ENCODE data around the gene IKZF5. TPM values are rescaled to one million over a fixed set of nuclear protein-coding genes. Genes with fewer than 3 reads are reported as not detected.
A peak's percentile ranks its signal among the peaks of the same experiment; 100 is the strongest.

IKZF5 gene
- total and polyA plus RNA-seq, 3 experiments from 2014 or later: 14.8 to 23.9 (median 20.3) TPM

- ChIA-PET POLR2A (no interaction called here), CTCF (interaction anchor here (1.0 to 1.8 kb wide), 2 partner anchors 16 to 19 kb away, joined by 5 to 8 read pairs; partner anchors contain the start of gene PSTK)
- H3K27ac Mint-ChIP-seq: peak overlapping the region in 1 of 8 donors; percentile 43
- H3K9me3 Mint-ChIP-seq: no peaks in the 10 kb centered on the region
- Histone ChIP-seq H3K9me3 (ENCODE audit: low read length) (no peaks in the 10 kb centered on the region), H3K36me3 (ENCODE audit: insufficient read depth, low read length) (peaks cover 25% of the 10 kb centered on the region), H3K4me3 (ENCODE audit: low read length) (no peak overlapping the region), H3K27ac (ENCODE audit: low read depth, low read length) (no peak overlapping the region), H3K4me1 (ENCODE audit: insufficient read depth, low read length) (peaks cover 14% of the 10 kb centered on the region), H3K27me3 (ENCODE audit: insufficient read depth, low read length, poor library complexity, severe bottlenecking) (no peaks in the 10 kb centered on the region)
- H3K36me3 Mint-ChIP-seq: peaks cover 0 to 64% (median 20%) of the 10 kb centered on the region in 3 donors
- H3K27me3 Mint-ChIP-seq: no peaks in the 10 kb centered on the region
- no peak for DNase-seq
- H3K4me1 Mint-ChIP-seq: peaks cover 41 to 57% (median 55%) of the 10 kb centered on the region in 3 donors
- H3K4me3 Mint-ChIP-seq: no peak overlapping the region
These were observed 9.7 kb downstream of the IKZF5 start for GRCh38 chr10:122998934-122999333.

- H3K27ac Mint-ChIP-seq: peak overlapping the region in 1 of 8 donors; percentile 17
- Histone ChIP-seq H3K9me3 (ENCODE audit: low read length) (no peaks in the 10 kb centered on the region), H3K36me3 (ENCODE audit: insufficient read depth, low read length) (peaks cover 28% of the 10 kb centered on the region), H3K4me3 (ENCODE audit: low read length) (no peak overlapping the region), H3K27ac (ENCODE audit: low read depth, low read length) (no peak overlapping the region), H3K27me3 (ENCODE audit: insufficient read depth, low read length, poor library complexity, severe bottlenecking) (no peaks in the 10 kb centered on the region), H3K4me1 (ENCODE audit: insufficient read depth, low read length) (peaks cover 12% of the 10 kb centered on the region)
- H3K4me1 Mint-ChIP-seq: peaks cover 36 to 52% (median 50%) of the 10 kb centered on the region in 3 donors
- no peak overlapping the region for H3K4me3 Mint-ChIP-seq
- no peak for DNase-seq
- ChIA-PET CTCF (interaction anchor here (0.9 to 1.8 kb wide), 4 partner anchors 12 to 18 kb away, joined by 3 to 8 read pairs (median 4); partner anchors contain the start of gene PSTK), POLR2A (no interaction called here)
- H3K36me3 Mint-ChIP-seq: peaks cover 0 to 64% (median 21%) of the 10 kb centered on the region in 3 donors
- no peaks in the 10 kb centered on the region for H3K27me3 Mint-ChIP-seq
- no peaks in the 10 kb centered on the region for H3K9me3 Mint-ChIP-seq
These were observed 10.2 kb downstream of the IKZF5 start for GRCh38 chr10:122998360-122998917.

GRCh38 chr10:122997864-122998263, 10.7 kb downstream of the IKZF5 start:
- Mint-ChIP-seq H3K27me3 (no peaks in the 10 kb centered on the region), H3K4me3 (no peak overlapping the region), H3K27ac (peak overlapping the region in 1 of 8 donors; percentile 18), H3K4me1 (peaks cover 35 to 49% (median 45%) of the 10 kb centered on the region in 3 donors), H3K36me3 (peaks cover 0 to 67% (median 21%) of the 10 kb centered on the region in 3 donors), H3K9me3 (no peaks in the 10 kb centered on the region)
- Histone ChIP-seq H3K27ac (ENCODE audit: low read depth, low read length) (no peak overlapping the region), H3K4me1 (ENCODE audit: insufficient read depth, low read length) (peaks cover 12% of the 10 kb centered on the region), H3K9me3 (ENCODE audit: low read length) (no peaks in the 10 kb centered on the region), H3K36me3 (ENCODE audit: insufficient read depth, low read length) (peaks cover 28% of the 10 kb centered on the region), H3K4me3 (ENCODE audit: low read length) (no peak overlapping the region), H3K27me3 (ENCODE audit: insufficient read depth, low read length, poor library complexity, severe bottlenecking) (no peaks in the 10 kb centered on the region)
- ChIA-PET CTCF (interaction anchor here (0.9 to 1.1 kb wide), 2 partner anchors 12 to 18 kb away, joined by 3 to 4 read pairs; partner anchors contain the start of gene PSTK), POLR2A (no interaction called here)
- no peak for DNase-seq

- no peak overlapping the region for H3K4me3 Mint-ChIP-seq
- H3K27me3 ChIP-seq (ENCODE audit: insufficient read depth, low read length, poor library complexity, severe bottlenecking): no peaks in the 10 kb centered on the region
- H3K27ac Mint-ChIP-seq: no peak overlapping the region
- ChIA-PET CTCF (interaction anchor here (1.8 kb wide), 1 partner anchor 12 kb away, joined by 4 read pairs; no protein-coding TSS in a partner anchor), POLR2A (interaction anchor here (1.0 kb wide), 1 partner anchor 12 kb away, joined by 4 read pairs; the partner anchor contains the start of gene IKZF5)
- H3K36me3 Mint-ChIP-seq: peaks cover 0 to 70% (median 18%) of the 10 kb centered on the region in 3 donors
- peaks cover 7% of the 10 kb centered on the region for H3K4me1 ChIP-seq (ENCODE audit: insufficient read depth, low read length)
- no peaks in the 10 kb centered on the region for H3K9me3 ChIP-seq (ENCODE audit: low read length)
- H3K36me3 ChIP-seq (ENCODE audit: insufficient read depth, low read length): peaks cover 28% of the 10 kb centered on the region
- peaks cover 28 to 38% (median 33%) of the 10 kb centered on the region in 3 donors for H3K4me1 Mint-ChIP-seq
- H3K4me3 ChIP-seq (ENCODE audit: low read length): no peak overlapping the region
- DNase-seq: no peak
- H3K27ac ChIP-seq (ENCODE audit: low read depth, low read length): no peak overlapping the region
- no peaks in the 10 kb centered on the region for H3K27me3 Mint-ChIP-seq
- no peaks in the 10 kb centered on the region for H3K9me3 Mint-ChIP-seq
These were observed 12.7 kb downstream of the IKZF5 start for GRCh38 chr10:122995936-122996335.

- Histone ChIP-seq H3K4me1 (ENCODE audit: insufficient read depth, low read length) (no peaks in the 10 kb centered on the region), H3K9me3 (ENCODE audit: low read length) (no peaks in the 10 kb centered on the region), H3K27ac (ENCODE audit: low read depth, low read length) (no peak overlapping the region), H3K36me3 (ENCODE audit: insufficient read depth, low read length) (peaks cover 28% of the 10 kb centered on the region), H3K27me3 (ENCODE audit: insufficient read depth, low read length, poor library complexity, severe bottlenecking) (no peaks in the 10 kb centered on the region), H3K4me3 (ENCODE audit: low read length) (no peak overlapping the region)
- Mint-ChIP-seq H3K9me3 (no peaks in the 10 kb centered on the region), H3K27me3 (no peaks in the 10 kb centered on the region), H3K4me1 (peaks cover 11 to 18% (median 12%) of the 10 kb centered on the region in 3 donors), H3K4me3 (no peak overlapping the region), H3K27ac (peak overlapping the region in 3 of 8 donors; percentile 8 to 33 (median 11)), H3K36me3 (peaks cover 0 to 67% (median 20%) of the 10 kb centered on the region in 3 donors)
- ChIA-PET CTCF (no interaction called here), POLR2A (no interaction called here)
- DNase-seq: no peak
These were observed 14.7 kb downstream of the IKZF5 start for GRCh38 chr10:122993797-122994336.

GRCh38 chr10:122992031-122992585, 16.5 kb downstream of the IKZF5 start:
- Histone ChIP-seq H3K4me3 (ENCODE audit: low read length) (no peak overlapping the region), H3K36me3 (ENCODE audit: insufficient read depth, low read length) (peaks cover 15% of the 10 kb centered on the region), H3K27me3 (ENCODE audit: insufficient read depth, low read length, poor library complexity, severe bottlenecking) (no peaks in the 10 kb centered on the region), H3K9me3 (ENCODE audit: low read length) (no peaks in the 10 kb centered on the region), H3K4me1 (ENCODE audit: insufficient read depth, low read length) (no peaks in the 10 kb centered on the region), H3K27ac (ENCODE audit: low read depth, low read length) (no peak overlapping the region)
- Mint-ChIP-seq H3K27me3 (no peaks in the 10 kb centered on the region), H3K36me3 (peaks cover 0 to 58% (median 18%) of the 10 kb centered on the region in 3 donors), H3K9me3 (no peaks in the 10 kb centered on the region), H3K4me3 (no peak overlapping the region), H3K27ac (peak overlapping the region in 2 of 8 donors; percentile 66 to 69), H3K4me1 (peaks cover 0 to 3% (median 2%) of the 10 kb centered on the region in 3 donors)
- ChIA-PET CTCF (no interaction called here), POLR2A (no interaction called here)
- DNase-seq: no peak

GRCh38 chr10:122990278-122990677, 18.3 kb downstream of the IKZF5 start:
- DNase-seq: no peak

GRCh38 chr10:122988501-122988900, 20.1 kb downstream of the IKZF5 start:
- H3K4me3 Mint-ChIP-seq: no peak overlapping the region
- no peaks in the 10 kb centered on the region for H3K27me3 Mint-ChIP-seq
- CTCF ChIA-PET: interaction anchor here (2.1 kb wide), 1 partner anchor 8 kb away, joined by 7 read pairs; the partner anchor contains the start of gene PSTK
- Histone ChIP-seq H3K9me3 (ENCODE audit: low read length) (no peaks in the 10 kb centered on the region), H3K36me3 (ENCODE audit: insufficient read depth, low read length) (no peaks in the 10 kb centered on the region), H3K27ac (ENCODE audit: low read depth, low read length) (no peak overlapping the region), H3K4me1 (ENCODE audit: insufficient read depth, low read length) (no peaks in the 10 kb centered on the region), H3K27me3 (ENCODE audit: insufficient read depth, low read length, poor library complexity, severe bottlenecking) (no peaks in the 10 kb centered on the region), H3K4me3 (ENCODE audit: low read length) (no peak overlapping the region)
- H3K4me1 Mint-ChIP-seq: no peaks in the 10 kb centered on the region
- POLR2A ChIA-PET: no interaction called here
- H3K27ac Mint-ChIP-seq: no peak overlapping the region
- no peak for DNase-seq
- H3K9me3 Mint-ChIP-seq: no peaks in the 10 kb centered on the region
- H3K36me3 Mint-ChIP-seq: peaks cover 8 to 46% (median 10%) of the 10 kb centered on the region in 3 donors

More at GRCh38 chr10:122990278-122990677, 18.3 kb downstream of the IKZF5 start:
- Mint-ChIP-seq H3K36me3 (peaks cover 1 to 51% (median 14%) of the 10 kb centered on the region in 3 donors), H3K4me3 (no peak overlapping the region), H3K4me1 (peaks cover 0 to 2% (median 0%) of the 10 kb centered on the region in 3 donors), H3K27ac (peak overlapping the region in 2 of 8 donors; percentile 70 to 91), H3K9me3 (no peaks in the 10 kb centered on the region), H3K27me3 (no peaks in the 10 kb centered on the region)
- Histone ChIP-seq H3K27ac (ENCODE audit: low read depth, low read length) (no peak overlapping the region), H3K36me3 (ENCODE audit: insufficient read depth, low read length) (peaks cover 9% of the 10 kb centered on the region), H3K4me1 (ENCODE audit: insufficient read depth, low read length) (no peaks in the 10 kb centered on the region), H3K9me3 (ENCODE audit: low read length) (no peaks in the 10 kb centered on the region), H3K27me3 (ENCODE audit: insufficient read depth, low read length, poor library complexity, severe bottlenecking) (no peaks in the 10 kb centered on the region), H3K4me3 (ENCODE audit: low read length) (no peak overlapping the region)
- POLR2A ChIA-PET: no interaction called here
- CTCF ChIA-PET: interaction anchor here (2.1 kb wide), 1 partner anchor 10 kb away, joined by 7 read pairs; the partner anchor contains the start of gene PSTK

All from CD8-positive, alpha-beta memory T cell (primary cell).